Psoas muscle (tissue), 8 donors: ENCODE data around the gene APBB2. TPM values are rescaled to one million over a fixed set of nuclear protein-coding genes. Genes with fewer than 3 reads are reported as not detected.

Source experiments
- ATAC-seq, 4 donors: fragments of 200-7000 bp; cut with Tn5 transposase; one replicate each; pipeline ENCODE4 v1.9.1; 2020; ENCODE audit warnings: moderate library complexity in 3 of 4, mild to moderate bottlenecking in 2 of 4
- DNase-seq, 2 donors: peaks; one replicate each; pipeline ENCODE4 v3.0.0-alpha.2; 2020
- H3K27ac ChIP-seq: fragments of 200-600 bp; one replicate; pipeline ENCODE4 v1.8.0; 2022
- H3K27me3 ChIP-seq, 3 donors: fragments of 200-600 bp in 1 of 3; one replicate each; pipeline versions ENCODE4 v1.6.1 to v1.8.0; 2013 to 2022; ENCODE audit warnings: low read length in 2 of 3, mild to moderate bottlenecking in 2 of 3, moderate library complexity in 1 of 3; ENCODE audit not compliant: insufficient read depth in 3 of 3
- H3K36me3 ChIP-seq, 2 donors: fragments of 200-600 bp in 1 of 2; one replicate each; pipeline versions ENCODE4 v1.6.1 to v1.8.0; 2013 to 2022; ENCODE audit warnings: low read depth in 1 of 2, mild to moderate bottlenecking in 1 of 2, moderate library complexity in 1 of 2; ENCODE audit not compliant: insufficient read depth in 1 of 2
- H3K4me1 ChIP-seq: fragments of 200-600 bp; one replicate; pipeline ENCODE4 v1.8.0; 2022
- H3K4me3 ChIP-seq: fragments of 200-600 bp; one replicate; pipeline ENCODE4 v1.8.0; 2022; ENCODE audit warnings: mild to moderate bottlenecking
- H3K9me3 ChIP-seq: fragments of 200-600 bp; one replicate; pipeline ENCODE4 v1.8.0; 2022
- WGBS, 3 donors: extraction: QIAGEN DNeasy Blood & Tissue Kit; methylation state at CpG; one replicate each; pipeline versions ENCODE4 v1.1.6 to v1.1.7; 2013; 5-methylcytosine and 5-hydroxymethylcytosine counted together
- intact Hi-C, 2 donors: fragments of 100-400 bp; cut with DNase I; formaldehyde crosslinking; loops; one replicate each; pipeline versions ENCODE4 v1.11.0 to v1.14.2; 2022
- polyA plus RNA-seq, 3 donors: library from polyadenylated mRNA; stranded (reverse); fragments of 200-250 nt; gene quantifications; one replicate each; pipeline ENCODE4 v1.2.3, GENCODE V29; 2013
- total RNA-seq, 4 donors: library from RNA; stranded (reverse); fragmentation: NEBNext Ultra II Directional in 2 of 4; extraction: Animal tissue kit (Norgen Biotek cat#: 25700) in 2 of 4; gene quantifications; one replicate each; pipeline versions ENCODE4 v1.2.1 to v1.2.4, GENCODE V29; 2021 to 2023
- TF ChIP-seq, protein P1 (sequence below): fragments of 200-600 bp; IDR thresholded peaks from one replicate; pipeline ENCODE4 v1.8.0; 2022; ENCODE audit warnings: antibody characterized with exemption
- donor health status: healthy with polysubstance abuse.
- donor health status: DM: no; HTN: no; CAD: no; lungs with moderate emphysema.
- donor health status: Bipolar disorder and iron deficiency.
- donor health status: healthy.
- donor health status: DM: yes; HTN: yes; CAD: no.
- donor health status: DM: no; HTN: no; CAD: no.
- donor health status: DM: no; HTN: no; CAD: no.
- donor health status: DM: yes; HTN: yes; CAD: no.

APBB2 gene
- total and polyA plus RNA-seq, 7 donors: 3.1 to 37.4 (median 11.3) TPM

DNA sequence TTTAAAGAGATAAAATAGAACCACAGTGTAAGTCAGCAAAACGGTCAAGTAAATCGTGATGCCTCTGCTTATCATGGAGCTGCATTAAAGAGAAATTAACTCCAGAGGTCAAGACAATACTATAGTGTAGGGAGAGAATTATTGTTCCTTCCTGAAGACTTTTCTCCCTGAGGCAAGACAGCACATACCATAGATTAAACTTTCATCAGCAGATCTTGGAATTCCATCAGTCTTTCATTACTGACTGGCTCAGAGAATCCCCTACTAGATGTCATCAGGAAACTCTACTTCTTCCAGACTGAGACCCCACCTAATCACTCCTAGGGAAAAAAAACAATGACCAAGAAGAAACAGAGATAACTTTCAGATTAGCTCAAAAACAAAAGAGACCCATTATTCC, 333.2 kb downstream of the APBB2 start:
- intact Hi-C loops: no loop called here
- Histone ChIP-seq H3K4me1 (no peaks in the 10 kb centered on the region), H3K9me3 (no peaks in the 10 kb centered on the region), H3K27ac (no peak overlapping the region), H3K4me3 (no peak overlapping the region), H3K36me3 (peaks cover 0 to 10% of the 10 kb centered on the region in 2 donors), H3K27me3 (no peaks in the 10 kb centered on the region)
- no peak for ATAC-seq
- 86 to 92% (median 87%) methylated on average over 2 of the region's 2 CpGs for WGBS, 3 donors
- DNase-seq: no peak
- TF ChIP-seq, protein P1, sequence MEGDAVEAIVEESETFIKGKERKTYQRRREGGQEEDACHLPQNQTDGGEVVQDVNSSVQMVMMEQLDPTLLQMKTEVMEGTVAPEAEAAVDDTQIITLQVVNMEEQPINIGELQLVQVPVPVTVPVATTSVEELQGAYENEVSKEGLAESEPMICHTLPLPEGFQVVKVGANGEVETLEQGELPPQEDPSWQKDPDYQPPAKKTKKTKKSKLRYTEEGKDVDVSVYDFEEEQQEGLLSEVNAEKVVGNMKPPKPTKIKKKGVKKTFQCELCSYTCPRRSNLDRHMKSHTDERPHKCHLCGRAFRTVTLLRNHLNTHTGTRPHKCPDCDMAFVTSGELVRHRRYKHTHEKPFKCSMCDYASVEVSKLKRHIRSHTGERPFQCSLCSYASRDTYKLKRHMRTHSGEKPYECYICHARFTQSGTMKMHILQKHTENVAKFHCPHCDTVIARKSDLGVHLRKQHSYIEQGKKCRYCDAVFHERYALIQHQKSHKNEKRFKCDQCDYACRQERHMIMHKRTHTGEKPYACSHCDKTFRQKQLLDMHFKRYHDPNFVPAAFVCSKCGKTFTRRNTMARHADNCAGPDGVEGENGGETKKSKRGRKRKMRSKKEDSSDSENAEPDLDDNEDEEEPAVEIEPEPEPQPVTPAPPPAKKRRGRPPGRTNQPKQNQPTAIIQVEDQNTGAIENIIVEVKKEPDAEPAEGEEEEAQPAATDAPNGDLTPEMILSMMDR: no peak

DNA sequence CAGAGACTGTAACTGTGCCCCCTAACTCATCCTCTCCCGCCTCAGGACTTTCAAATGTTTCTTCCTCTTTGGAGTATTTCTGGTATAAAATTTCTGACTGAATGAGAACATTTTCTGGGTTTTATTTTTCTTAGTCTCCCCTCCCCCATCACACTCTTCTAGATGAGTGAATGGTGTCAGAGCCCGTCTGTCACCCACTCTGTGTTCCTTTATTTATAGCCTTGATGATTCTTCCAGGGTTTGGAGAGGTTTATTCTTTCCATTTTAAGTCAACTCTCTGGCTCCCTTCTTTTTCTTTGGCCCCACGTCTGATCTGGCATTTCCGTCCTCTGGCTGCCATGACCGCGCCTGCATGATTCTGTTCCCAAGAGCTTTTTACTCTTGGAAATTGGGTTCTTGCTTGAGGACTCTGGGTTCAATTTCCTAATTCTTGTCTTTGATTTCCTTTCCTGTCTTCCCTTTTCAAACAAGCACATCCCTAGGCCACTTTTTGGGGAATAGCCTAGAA, 335.7 kb downstream of the APBB2 start:
- no peaks in the 10 kb centered on the region for H3K27me3 ChIP-seq
- ATAC-seq: no peak
- DNase-seq: no peak
- H3K4me3 ChIP-seq: no peak overlapping the region
- TF ChIP-seq, protein P1: no peak
- no peaks in the 10 kb centered on the region for H3K9me3 ChIP-seq
- WGBS, 3 donors: 74 to 85% (median 81%) methylated on average over 6 of the region's 6 CpGs
- no peaks in the 10 kb centered on the region for H3K4me1 ChIP-seq
- intact Hi-C loops: no loop called here
- H3K36me3 ChIP-seq: peaks cover 0 to 10% of the 10 kb centered on the region in 2 donors
- no peak overlapping the region for H3K27ac ChIP-seq

DNA sequence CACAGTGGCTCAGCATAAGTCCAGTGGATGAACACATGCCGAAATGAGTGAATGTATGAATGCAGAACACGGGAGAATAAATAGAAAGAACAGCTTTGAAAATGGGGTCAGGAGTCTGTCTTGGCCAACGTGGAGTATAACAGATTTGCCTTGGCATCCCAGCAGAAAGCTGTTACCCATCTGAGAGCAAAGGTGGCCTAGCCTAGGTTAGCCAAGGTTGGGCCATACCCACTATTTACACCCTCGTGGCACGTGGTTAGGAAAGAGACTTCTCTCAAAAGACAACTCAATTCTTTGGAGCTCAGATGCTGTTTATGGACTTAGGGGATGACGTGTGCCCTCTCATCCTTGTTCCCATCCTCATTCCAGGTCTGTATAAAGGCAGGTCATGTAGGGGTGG, 337.3 kb downstream of the APBB2 start:
- Histone ChIP-seq H3K36me3 (peaks cover 0 to 10% of the 10 kb centered on the region in 2 donors), H3K4me1 (no peaks in the 10 kb centered on the region), H3K27me3 (no peaks in the 10 kb centered on the region), H3K4me3 (no peak overlapping the region), H3K9me3 (no peaks in the 10 kb centered on the region), H3K27ac (no peak overlapping the region)
- 90 to 98% (median 91%) methylated on average over 6 of the region's 6 CpGs for WGBS, 3 donors
- TF ChIP-seq, protein P1: no peak
- intact Hi-C loops: no loop called here
- DNase-seq: no peak
- no peak for ATAC-seq

DNA sequence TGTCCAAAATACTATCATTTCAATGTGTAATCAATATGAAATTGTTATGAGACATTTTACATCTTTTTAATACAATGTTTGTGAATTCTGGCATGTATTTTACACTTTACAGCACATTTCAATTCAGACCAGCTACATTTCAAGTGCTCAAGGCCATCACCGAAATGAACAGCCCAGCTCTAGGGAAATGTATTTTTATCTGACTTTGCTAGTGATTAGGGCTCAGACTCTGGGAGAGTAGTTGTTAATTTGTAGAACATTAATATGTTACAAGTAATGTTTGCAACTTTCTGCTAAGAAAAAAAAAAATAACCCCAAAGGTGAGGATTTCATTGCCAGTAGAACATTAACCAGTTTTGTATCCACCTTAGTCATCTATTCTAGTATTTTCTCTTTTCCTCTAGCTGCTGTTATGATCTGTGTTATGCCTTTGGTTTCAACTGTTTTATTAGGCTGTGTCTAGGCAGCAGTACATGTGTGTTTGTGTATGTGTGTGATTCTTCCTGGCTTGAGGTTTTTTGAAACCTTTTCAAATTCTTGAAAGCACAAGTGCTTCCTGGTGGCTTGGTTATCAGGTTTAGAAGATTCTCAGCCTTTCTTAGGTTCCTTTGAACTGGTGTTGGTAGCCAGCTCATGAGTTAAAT, 338.7 kb downstream of the APBB2 start:
- intact Hi-C loops: no loop called here
- H3K27me3 ChIP-seq: no peaks in the 10 kb centered on the region
- H3K9me3 ChIP-seq: no peaks in the 10 kb centered on the region
- peaks cover 0 to 4% of the 10 kb centered on the region in 2 donors for H3K36me3 ChIP-seq
- TF ChIP-seq, protein P1: no peak
- H3K4me3 ChIP-seq: no peak overlapping the region
- no peaks in the 10 kb centered on the region for H3K4me1 ChIP-seq
- no peak overlapping the region for H3K27ac ChIP-seq
- 50 to 98% (median 97%) methylated on average over 1 of the region's 1 CpG for WGBS, 3 donors
- ATAC-seq (no peak), DNase-seq (no peak)

DNA sequence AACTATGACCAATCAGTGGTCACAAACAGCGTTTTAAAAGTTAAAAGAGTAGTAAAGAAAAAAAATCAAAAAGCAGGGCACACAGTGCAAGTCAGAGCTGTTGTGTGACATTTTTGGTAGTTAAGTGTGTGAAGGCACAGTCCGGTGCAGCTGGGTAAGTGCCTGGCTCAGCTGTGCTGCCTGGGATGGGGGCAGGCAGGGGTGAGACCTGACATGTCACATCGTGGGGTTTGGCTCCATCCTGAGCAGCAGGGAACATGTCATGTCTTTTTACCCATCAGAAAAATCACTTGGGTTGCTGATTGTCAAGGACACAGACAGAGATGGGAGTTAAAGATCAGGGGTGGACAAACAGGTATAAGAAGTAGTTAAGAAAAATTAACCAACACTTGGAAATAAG, 339.4 kb downstream of the APBB2 start:
- no peak overlapping the region for H3K27ac ChIP-seq
- H3K4me1 ChIP-seq: no peaks in the 10 kb centered on the region

More for the DNA sequence above, 339.4 kb downstream of the APBB2 start:
- DNase-seq (no peak), ATAC-seq (no peak)
- intact Hi-C loops: no loop called here
- H3K9me3 ChIP-seq: no peaks in the 10 kb centered on the region
- H3K27me3 ChIP-seq: no peaks in the 10 kb centered on the region
- 46 to 66% (median 52%) methylated on average over 3 of the region's 3 CpGs for WGBS, 3 donors
- H3K36me3 ChIP-seq: no peaks in the 10 kb centered on the region
- TF ChIP-seq, protein P1: no peak
- H3K4me3 ChIP-seq: no peak overlapping the region
